Keratinocyte (primary cell): Measurements from ENCODE around the gene ALDH1A3. TPM values are rescaled to one million over a fixed set of nuclear protein-coding genes. Genes with fewer than 3 reads are reported as not detected.

Experiments
- DNase-seq: peaks from one replicate; pipeline ENCODE4 v3.0.0-alpha.2; 2011; ENCODE audit warnings: low read depth, missing footprints, low spot score
- FAIRE-seq: peaks from 2 replicates; lab custom pipeline; 2011; peaks lifted over from hg19 to GRCh38; lab: Jason Lieb, UNC
- H2AFZ ChIP-seq: 2 replicates; pipeline ENCODE4 v1.6.0; 2012; ENCODE audit warnings: low read length, control low read depth, inconsistent platforms; ENCODE audit not compliant: control insufficient read depth
- H3K27ac ChIP-seq: 2 replicates; pipeline ENCODE4 v1.5.1; 2011; ENCODE audit warnings: low read length; ENCODE audit not compliant: control insufficient read depth, insufficient read depth
- H3K27me3 ChIP-seq: 3 replicates; pipeline ENCODE4 v1.6.0; 2011; ENCODE audit warnings: low read length; ENCODE audit not compliant: control insufficient read depth, insufficient read depth; ENCODE audit errors: extremely low read depth
- H3K36me3 ChIP-seq, 2 experiments: 2 replicates in 1 of 2; 3 replicates in 1 of 2; pipeline ENCODE4 v1.5.1; 2011; ENCODE audit warnings: low read length in 2 of 2, mild to moderate bottlenecking in 1 of 2; ENCODE audit not compliant: control insufficient read depth in 2 of 2, insufficient read depth in 2 of 2; ENCODE audit errors: extremely low read depth in 1 of 2
- H3K4me1 ChIP-seq: 3 replicates; pipeline ENCODE4 v1.5.1; 2011; ENCODE audit warnings: low read length; ENCODE audit not compliant: control insufficient read depth, insufficient read depth; ENCODE audit errors: extremely low read depth
- H3K4me2 ChIP-seq: 3 replicates; pipeline ENCODE4 v1.6.0; 2011; ENCODE audit warnings: low read depth, low read length; ENCODE audit not compliant: control insufficient read depth, insufficient read depth; ENCODE audit errors: extremely low read depth
- H3K4me3 ChIP-seq, 3 experiments: fragments of 200-600 bp in 1 of 3; sonication (generic) in 1 of 3; 2 replicates in 2 of 3; 3 replicates in 1 of 3; pipeline ENCODE4 v1.5.1; 2011 to 2016; ENCODE audit warnings: low read length in 3 of 3, mild to moderate bottlenecking in 3 of 3, control low read depth in 2 of 3, inconsistent platforms in 1 of 3, low read depth in 1 of 3, mixed read lengths in 1 of 3, mixed run types in 1 of 3, moderate library complexity in 1 of 3; ENCODE audit not compliant: control insufficient read depth in 2 of 3, insufficient read depth in 2 of 3; ENCODE audit errors: extremely low read depth in 1 of 3
- H3K79me2 ChIP-seq: 2 replicates; pipeline ENCODE4 v1.6.0; 2012; ENCODE audit warnings: low read length; ENCODE audit not compliant: control insufficient read depth, insufficient read depth
- H3K9ac ChIP-seq: 3 replicates; pipeline ENCODE4 v1.6.0; 2011; ENCODE audit warnings: low read length; ENCODE audit not compliant: control insufficient read depth, insufficient read depth; ENCODE audit errors: extremely low read depth
- H3K9me1 ChIP-seq: 3 replicates; pipeline ENCODE4 v1.6.0; 2011; ENCODE audit warnings: low read length; ENCODE audit not compliant: control insufficient read depth, insufficient read depth; ENCODE audit errors: extremely low read depth
- H3K9me3 ChIP-seq: 2 replicates; pipeline ENCODE4 v1.5.1; 2012; ENCODE audit warnings: low read depth, low read length; ENCODE audit not compliant: control insufficient read depth
- H4K20me1 ChIP-seq: 3 replicates; pipeline ENCODE4 v1.6.0; 2011; ENCODE audit warnings: low read length; ENCODE audit not compliant: control insufficient read depth, insufficient read depth; ENCODE audit errors: extremely low read depth
- EZH2 ChIP-seq: IDR thresholded peaks from one replicate; pipeline ENCODE4 v1.6.1; 2012; ENCODE audit warnings: inconsistent platforms, mild to moderate bottlenecking, low read length, moderate library complexity
- dilution Hi-C: fragments of 300-500 bp; cut with MboI; formaldehyde crosslinking; loops from one replicate; pipeline ENCODE4 v1.7.0; 2020; ENCODE audit warnings: low sequenced_read_pairs; ENCODE audit not compliant: extremely low pct_ligation_motif_present
- polyA plus RNA-seq, 5 experiments: library from polyadenylated mRNA; depleted of rRNA in 3 of 5; stranded (reverse) in 3 of 5; stranded (forward) in 1 of 5; unstranded in 1 of 5; fragments of >200 nt; gene quantifications; 1 replicate in 1 of 5; 2 replicates in 3 of 5; 3 replicates in 1 of 5; pipeline versions ENCODE4 v1.2.1 to v1.2.3, GENCODE V29; 2011 to 2012; ENCODE audit warnings: missing spikeins in 2 of 5, low read depth in 1 of 5, low replicate concordance in 1 of 5
- TF ChIP-seq, protein P1 (sequence below), 3 experiments: IDR thresholded peaks in 1 of 3; conservative IDR thresholded peaks in 1 of 3; optimal IDR thresholded peaks in 1 of 3; 2 replicates in 2 of 3; 3 replicates in 1 of 3; pipeline versions ENCODE3 to v1.5.1; 2011; ENCODE audit warnings: low read length in 3 of 3, mild to moderate bottlenecking in 3 of 3, moderate library complexity in 2 of 3, control low read depth in 1 of 3, inconsistent platforms in 1 of 3; ENCODE audit not compliant: insufficient read depth in 2 of 3; ENCODE audit errors: extremely low read depth in 1 of 3

ALDH1A3 gene
- polyA plus RNA-seq, 1 donor (not counting 4 experiments of a cell fraction or from before 2014, with no cell fraction given): 218 TPM

DNA sequence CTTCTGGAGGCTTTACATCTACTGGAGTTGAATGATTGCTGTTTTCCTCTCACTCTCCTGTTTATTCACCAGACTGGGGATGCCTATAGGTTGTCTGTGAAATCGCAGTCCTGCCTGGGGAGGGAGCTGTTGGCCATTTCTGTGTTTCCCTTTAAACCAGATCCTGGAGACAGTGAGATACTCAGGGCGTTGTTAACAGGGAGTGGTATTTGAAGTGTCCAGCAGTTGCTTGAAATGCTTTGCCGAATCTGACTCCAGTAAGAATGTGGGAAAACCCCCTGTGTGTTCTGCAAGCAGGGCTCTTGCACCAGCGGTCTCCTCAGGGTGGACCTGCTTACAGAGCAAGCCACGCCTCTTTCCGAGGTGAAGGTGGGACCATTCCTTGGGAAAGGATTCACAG lies 35.2 kb downstream of the ALDH1A3 start:
- H3K4me2 ChIP-seq: no peak overlapping the region
- TF ChIP-seq, protein P1, sequence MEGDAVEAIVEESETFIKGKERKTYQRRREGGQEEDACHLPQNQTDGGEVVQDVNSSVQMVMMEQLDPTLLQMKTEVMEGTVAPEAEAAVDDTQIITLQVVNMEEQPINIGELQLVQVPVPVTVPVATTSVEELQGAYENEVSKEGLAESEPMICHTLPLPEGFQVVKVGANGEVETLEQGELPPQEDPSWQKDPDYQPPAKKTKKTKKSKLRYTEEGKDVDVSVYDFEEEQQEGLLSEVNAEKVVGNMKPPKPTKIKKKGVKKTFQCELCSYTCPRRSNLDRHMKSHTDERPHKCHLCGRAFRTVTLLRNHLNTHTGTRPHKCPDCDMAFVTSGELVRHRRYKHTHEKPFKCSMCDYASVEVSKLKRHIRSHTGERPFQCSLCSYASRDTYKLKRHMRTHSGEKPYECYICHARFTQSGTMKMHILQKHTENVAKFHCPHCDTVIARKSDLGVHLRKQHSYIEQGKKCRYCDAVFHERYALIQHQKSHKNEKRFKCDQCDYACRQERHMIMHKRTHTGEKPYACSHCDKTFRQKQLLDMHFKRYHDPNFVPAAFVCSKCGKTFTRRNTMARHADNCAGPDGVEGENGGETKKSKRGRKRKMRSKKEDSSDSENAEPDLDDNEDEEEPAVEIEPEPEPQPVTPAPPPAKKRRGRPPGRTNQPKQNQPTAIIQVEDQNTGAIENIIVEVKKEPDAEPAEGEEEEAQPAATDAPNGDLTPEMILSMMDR (optimal IDR thresholded peaks at IDR 0.05 in 1 of 3, IDR thresholded peaks at IDR 0.05 in 1 of 3, conservative IDR thresholded peaks at IDR 0.05 in 1 of 3; ENCODE audit: extremely low read depth in 1 of 3, insufficient read depth in 2 of 3, low read length in 3 of 3): peak in 2 of 3 experiments; percentile 4 to 10
- TF ChIP-seq EZH2: no peak
- no peaks in the 10 kb centered on the region for H3K27me3 ChIP-seq
- H3K4me3 ChIP-seq: no peak overlapping the region
- H3K9me3 ChIP-seq: no peaks in the 10 kb centered on the region
- no peaks in the 10 kb centered on the region for H4K20me1 ChIP-seq
- peaks cover 12% of the 10 kb centered on the region for H3K4me1 ChIP-seq
- H3K9ac ChIP-seq: no peak overlapping the region
- peaks cover 3% of the 10 kb centered on the region for H3K9me1 ChIP-seq
- dilution Hi-C loops: no loop called here
- peaks cover 8 to 30% of the 10 kb centered on the region in 2 experiments for H3K36me3 ChIP-seq
- no peak overlapping the region for H3K27ac ChIP-seq
- DNase-seq (no peak), FAIRE-seq (no peak)
- peaks cover 3% of the 10 kb centered on the region for H3K79me2 ChIP-seq
- H2AFZ ChIP-seq: no peak overlapping the region

DNA sequence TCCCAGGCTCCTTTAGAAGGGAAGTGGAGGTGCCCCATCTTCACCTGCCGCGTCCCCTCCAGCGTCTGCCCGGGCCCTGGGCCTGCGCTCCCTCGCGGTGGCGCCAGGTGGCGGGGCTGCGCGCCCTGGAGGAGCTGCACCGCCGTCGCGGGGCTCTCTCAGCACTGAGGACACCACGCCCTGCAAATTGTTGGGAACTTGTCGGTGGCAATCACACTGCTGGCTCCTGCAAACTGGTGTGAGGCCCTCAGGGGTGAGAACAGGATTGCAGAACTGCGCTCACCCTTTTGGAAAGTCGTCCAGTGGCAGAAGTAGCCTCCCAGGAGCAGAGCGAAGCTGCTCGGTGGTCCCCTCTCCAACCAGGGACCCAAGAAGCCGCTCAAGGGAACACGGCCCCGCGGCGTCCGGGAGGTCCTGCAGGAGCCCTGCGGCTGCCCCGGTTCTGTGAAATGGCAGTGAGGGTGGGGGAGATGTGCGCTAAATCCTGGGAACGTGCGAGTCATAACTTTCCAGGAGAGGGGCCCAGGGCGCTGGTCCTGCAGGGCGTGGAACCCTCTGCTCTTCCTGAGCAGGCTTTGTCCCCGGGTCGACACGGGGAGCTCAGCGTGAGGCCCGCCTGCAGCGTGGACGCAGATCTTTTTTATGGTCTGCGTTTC lies 38.5 kb downstream of the ALDH1A3 start:
- dilution Hi-C loops: no loop called here
- no peaks in the 10 kb centered on the region for H4K20me1 ChIP-seq
- peak overlapping the region; percentile 85 for H3K27ac ChIP-seq
- peaks cover 3% of the 10 kb centered on the region for H3K9me1 ChIP-seq
- peaks cover 15% of the 10 kb centered on the region for H3K4me1 ChIP-seq
- H3K4me2 ChIP-seq: peak overlapping the region; percentile 82
- H2AFZ ChIP-seq: peak overlapping the region; percentile 91
- no peaks in the 10 kb centered on the region for H3K9me3 ChIP-seq
- FAIRE-seq: no peak
- DNase-seq: peak; percentile 32
- TF ChIP-seq, protein P1 (optimal IDR thresholded peaks at IDR 0.05 in 1 of 3, IDR thresholded peaks at IDR 0.05 in 1 of 3, conservative IDR thresholded peaks at IDR 0.05 in 1 of 3; ENCODE audit: extremely low read depth in 1 of 3, insufficient read depth in 2 of 3, low read length in 3 of 3): peak; percentile 92 to 93 (median 92)
- no peak for TF ChIP-seq EZH2
- peak overlapping the region; percentile 56 to 92 (median 79) for H3K4me3 ChIP-seq
- H3K27me3 ChIP-seq: no peaks in the 10 kb centered on the region
- H3K79me2 ChIP-seq: peaks cover 10% of the 10 kb centered on the region
- H3K36me3 ChIP-seq: peaks cover 6 to 16% of the 10 kb centered on the region in 2 experiments
- H3K9ac ChIP-seq: peak overlapping the region; percentile 88
